Body of pancreas (tissue), 4 donors: Measurements from ENCODE around the gene KRT24. TPM values are rescaled to one million over a fixed set of nuclear protein-coding genes. Genes with fewer than 3 reads are reported as not detected.

Experiments
- ATAC-seq: fragments of 150-250 bp; one replicate; pipeline ENCODE4 v1.9.1; 2016
- DNase-seq, 4 donors: peaks; one replicate each; pipeline ENCODE4 v3.0.0-alpha.2; 2019
- H3K27ac ChIP-seq, 4 donors: fragments of 200-600 bp; sonication (generic); 1 replicate in 3 of 4; 2 replicates in 1 of 4; pipeline versions ENCODE4 v1.5.1 to v1.6.1; 2016 to 2019; ENCODE audit warnings: mild to moderate bottlenecking in 1 of 4, mixed read lengths in 1 of 4, moderate library complexity in 1 of 4
- H3K27me3 ChIP-seq, 2 donors: fragments of 200-600 bp; sonication (generic); one replicate each; pipeline ENCODE4 v1.6.0; 2016; ENCODE audit warnings: mild to moderate bottlenecking in 1 of 2
- H3K36me3 ChIP-seq, 2 donors: fragments of 200-600 bp; sonication (generic); replicated peaks in 1 of 2; 2 replicates each; pipeline ENCODE4 v1.5.1; 2016; ENCODE audit warnings: low read depth in 2 of 2; ENCODE audit not compliant: insufficient read depth in 1 of 2
- H3K4me1 ChIP-seq: fragments of 200-600 bp; sonication (generic); one replicate; pipeline ENCODE4 v1.6.0; 2016
- H3K4me3 ChIP-seq, 2 donors: fragments of 200-600 bp; sonication (generic); 1 replicate in 1 of 2; 2 replicates in 1 of 2; pipeline ENCODE4 v1.5.1; 2016 to 2019
- H3K9me3 ChIP-seq, 3 donors: fragments of 200-600 bp; sonication (generic); 1 replicate in 2 of 3; 2 replicates in 1 of 3; pipeline ENCODE4 v1.5.1; 2016
- CTCF ChIP-seq, 7 experiments: fragments of 450-650 bp in 4 of 7; fragments of 200-600 bp in 3 of 7; sonication (generic) in 3 of 7; IDR thresholded peaks; one replicate each; pipeline ENCODE4 v1.5.1; 2016 to 2019; ENCODE audit warnings: antibody characterized with exemption in 7 of 7
- POLR2A ChIP-seq, 3 donors: fragments of 450-650 bp; IDR thresholded peaks; one replicate each; pipeline ENCODE4 v1.6.1; 2016; ENCODE audit warnings: antibody characterized with exemption in 3 of 3, mild to moderate bottlenecking in 2 of 3
- WGBS, 2 donors: methylation state at CpG; one replicate each; pipeline ENCODE4 v1.1.5; 2017; 5-methylcytosine and 5-hydroxymethylcytosine counted together
- intact Hi-C: fragments of 100-400 bp; cut with DNase I; formaldehyde crosslinking; loops from one replicate; pipeline ENCODE4 v1.15.1; 2023
- total RNA-seq, 2 donors: library from RNA; depleted of rRNA; stranded (reverse); fragments of >200 nt; gene quantifications; one replicate each; pipeline ENCODE4 v1.1.0, GENCODE V29; 2016

The KRT24 gene
- total RNA-seq, 2 donors from 2014 or later: not detected

GRCh38 chr17:40648384-40648968, 55.1 kb downstream of the KRT24 start:
- peak overlapping the region; percentile 93 to 98 (median 97) for H3K27ac ChIP-seq
- no peaks in the 10 kb centered on the region for H3K27me3 ChIP-seq
- intact Hi-C loops: no loop called here
- H3K4me3 ChIP-seq: peak overlapping the region; percentile 70 to 97
- peaks cover 32% of the 10 kb centered on the region for H3K4me1 ChIP-seq
- DNase-seq (peak in 3 of 4 donors; percentile 5 to 61 (median 45)), ATAC-seq (peak; percentile 53)
- no peaks in the 10 kb centered on the region for H3K9me3 ChIP-seq
- TF ChIP-seq CTCF (IDR thresholded peaks at IDR 0.05) (no peak), POLR2A (IDR thresholded peaks at IDR 0.05) (peak in 1 of 3 donors; percentile 60)
- WGBS, 2 donors: 1 to 3% methylated on average over 26 to 28 of the region's 28 CpGs
- peaks cover 0 to 3% of the 10 kb centered on the region in 2 donors for H3K36me3 ChIP-seq

Other genes with a start within 250 kb of the KRT24 start
- gene TNS4, start 202.1 kb downstream of the KRT24 start, total RNA-seq: not detected
- gene CCR7, start 138.3 kb downstream of the KRT24 start, total RNA-seq: under 1 TPM in 1 of 2 donors, not detected in 1; 0.26 TPM
- gene SMARCE1, start 55.9 kb downstream of the KRT24 start, total RNA-seq: 10 to 100 TPM; 48.0 to 50.8 TPM
- 1 to 10 TPM in 1 of 2 donors, under 1 TPM in 1; 0.66 to 1.6 TPM for gene KRT222, start 38.6 kb downstream of the KRT24 start, total RNA-seq
- not detected for gene KRT25, start 51.6 kb upstream of the KRT24 start, total RNA-seq
- not detected for gene KRT26, start 68.4 kb upstream of the KRT24 start, total RNA-seq
- not detected for gene KRT27, start 78.8 kb upstream of the KRT24 start, total RNA-seq
- not detected for gene KRT28, start 96.2 kb upstream of the KRT24 start, total RNA-seq
- 1 to 10 TPM; 3.3 to 8.0 TPM for gene KRT10, start 118.9 kb upstream of the KRT24 start, total RNA-seq
- gene KRT12, start 163.5 kb upstream of the KRT24 start, total RNA-seq: not detected
- gene KRT20, start 181.5 kb upstream of the KRT24 start, total RNA-seq: not detected
- gene KRT23, start 233.9 kb upstream of the KRT24 start, total RNA-seq: 1 to 10 TPM; 2.3 to 9.6 TPM